HG03575 (cell line): ENCODE measurements around the gene SPIRE1.
"Not testable (repeated sequence)": the region's sequence is repeated elsewhere in the genome, so short reads cannot be mapped to it uniquely, and the experiment has no call there.

Experiments
- ATAC-seq: cut with Tn5 transposase; IDR thresholded peaks from one replicate; pipeline ENCODE4 v1.9.1; 2021; ENCODE audit not compliant: unreplicated experiment, insufficient number of reproducible peaks, low FRiP score; ENCODE audit errors: extremely low read depth

SPIRE1 gene

GRCh38 chr18:12517142-12517825, 140.6 kb downstream of the SPIRE1 start:
- no peak for ATAC-seq

GRCh38 chr18:12516049-12516630, 141.8 kb downstream of the SPIRE1 start:
- ATAC-seq, result no peak

- ATAC-seq, result no peak
Measured at GRCh38 chr18:12515550-12515949, 142.4 kb downstream of the SPIRE1 start.

- no peak for ATAC-seq
Measured at GRCh38 chr18:12507007-12507406, 150.9 kb downstream of the SPIRE1 start.

- ATAC-seq, result no peak
Measured at GRCh38 chr18:12500986-12501385, 156.9 kb downstream of the SPIRE1 start.

GRCh38 chr18:12497839-12498238, 160.1 kb downstream of the SPIRE1 start:
- ATAC-seq, result no peak

GRCh38 chr18:12497296-12497695, 160.6 kb downstream of the SPIRE1 start:
- no peak for ATAC-seq

GRCh38 chr18:12492907-12493306, 165.0 kb downstream of the SPIRE1 start:
- no peak for ATAC-seq

- ATAC-seq, result no peak
Measured at GRCh38 chr18:12491611-12492435, 166.1 kb downstream of the SPIRE1 start.

GRCh38 chr18:12485479-12486105, 172.3 kb downstream of the SPIRE1 start:
- no peak for ATAC-seq

- not testable (repeated sequence) for ATAC-seq
Measured at GRCh38 chr18:12481915-12482314, 176.0 kb downstream of the SPIRE1 start.

GRCh38 chr18:12479982-12480381, 177.9 kb downstream of the SPIRE1 start:
- ATAC-seq, result no peak

- no peak for ATAC-seq
Measured at GRCh38 chr18:12479536-12479935, 178.4 kb downstream of the SPIRE1 start.

GRCh38 chr18:12478269-12479047, 179.4 kb downstream of the SPIRE1 start:
- no peak for ATAC-seq

- no peak for ATAC-seq
Measured at GRCh38 chr18:12477606-12478005, 180.3 kb downstream of the SPIRE1 start.

GRCh38 chr18:12476955-12477354, 181.0 kb downstream of the SPIRE1 start:
- ATAC-seq, result no peak

- no peak for ATAC-seq
Measured at GRCh38 chr18:12474876-12475275, 183.0 kb downstream of the SPIRE1 start.

- no peak for ATAC-seq
Measured at GRCh38 chr18:12474146-12474545, 183.8 kb downstream of the SPIRE1 start.
